B cell (primary cell): Measurements from ENCODE around the gene RABEP1. TPM values are rescaled to one million over a fixed set of nuclear protein-coding genes. Genes with fewer than 3 reads are reported as not detected.
A peak's percentile ranks its signal among the peaks of the same experiment; 100 is the strongest.

Source experiments
- ATAC-seq: fragments of 200-7000 bp; cut with Tn5 transposase; one replicate; pipeline ENCODE4 v1.10.0; 2021; ENCODE audit warnings: low read depth, mild to moderate bottlenecking, moderate number of reproducible peaks, moderate library complexity
- CTCF ChIA-PET: fragments of 350-600 bp; sonication (Branson Sonifier 250); formaldehyde crosslinking; loops from one replicate; lab custom pipeline; 2021; ENCODE audit warnings: antibody characterized with exemption, inconsistent platforms; lab: Charles Lee
- POLR2A ChIA-PET: fragments of 350-600 bp; sonication (Branson Sonifier 250); formaldehyde crosslinking; loops from one replicate; lab custom pipeline; 2021; ENCODE audit warnings: antibody characterized with exemption; lab: Charles Lee
- DNase-seq: peaks from one replicate; pipeline ENCODE4 v3.0.0; 2013
- H2AFZ ChIP-seq: 2 replicates; pipeline ENCODE4 v1.6.1; 2012; ENCODE audit warnings: mild to moderate bottlenecking, low read depth, low read length; ENCODE audit not compliant: insufficient read depth, poor library complexity, severe bottlenecking
- H3K27ac ChIP-seq, 2 donors: 1 replicate in 1 of 2; 2 replicates in 1 of 2; pipeline ENCODE4 v1.5.1; 2012 to 2013; ENCODE audit warnings: low read length in 2 of 2, mild to moderate bottlenecking in 2 of 2, moderate library complexity in 1 of 2
- H3K27me3 ChIP-seq, 4 experiments: fragments of 200-600 bp in 1 of 4; sonication (generic) in 1 of 4; replicated peaks in 1 of 4; 1 replicate in 2 of 4; 2 replicates in 2 of 4; pipeline versions ENCODE4 v1.6.1 to v1.7.0; 2013 to 2016; ENCODE audit warnings: low read length in 3 of 4, mild to moderate bottlenecking in 2 of 4, mixed read lengths in 1 of 4, moderate library complexity in 1 of 4; ENCODE audit not compliant: insufficient read depth in 4 of 4, control insufficient read depth in 3 of 4; ENCODE audit errors: control extremely low read depth in 1 of 4
- H3K36me3 ChIP-seq, 2 experiments: replicated peaks in 1 of 2; 1 replicate in 1 of 2; 2 replicates in 1 of 2; pipeline versions ENCODE4 v1.6.1 to v1.7.1; 2013; ENCODE audit warnings: low read length in 1 of 2; ENCODE audit not compliant: insufficient read depth in 2 of 2, control insufficient read depth in 1 of 2; ENCODE audit errors: control extremely low read depth in 1 of 2, extremely low read depth in 1 of 2
- H3K4me1 ChIP-seq, 2 donors: fragments of 200-600 bp in 1 of 2; sonication (generic) in 1 of 2; 1 replicate in 1 of 2; 2 replicates in 1 of 2; pipeline versions ENCODE4 v1.5.1 to v1.6.1; 2013 to 2017; ENCODE audit warnings: low read length in 2 of 2; ENCODE audit not compliant: control insufficient read depth in 2 of 2, insufficient read depth in 2 of 2
- H3K4me2 ChIP-seq: replicated peaks from 2 replicates; pipeline ENCODE3; 2012; ENCODE audit warnings: mild to moderate bottlenecking, low read depth, low read length; ENCODE audit not compliant: poor library complexity, severe bottlenecking
- H3K4me3 ChIP-seq, 5 experiments: fragments of 200-600 bp in 1 of 5; sonication (generic) in 1 of 5; 1 replicate in 3 of 5; 2 replicates in 2 of 5; pipeline versions ENCODE4 v1.5.1 to v1.7.0; 2011 to 2016; ENCODE audit warnings: low read length in 4 of 5, mild to moderate bottlenecking in 4 of 5, low read depth in 2 of 5, control low read depth in 1 of 5, moderate library complexity in 1 of 5; ENCODE audit not compliant: insufficient read depth in 1 of 5; ENCODE audit errors: control extremely low read depth in 1 of 5, extremely low read depth in 1 of 5
- H3K79me2 ChIP-seq: fragments of 200-600 bp; sonication (generic); one replicate; pipeline ENCODE4 v1.6.0; 2016; ENCODE audit warnings: low read length; ENCODE audit not compliant: control insufficient read depth, insufficient read depth
- H3K9ac ChIP-seq: fragments of 200-600 bp; sonication (generic); 2 replicates; pipeline ENCODE4 v1.6.1; 2017; ENCODE audit warnings: mild to moderate bottlenecking, low read length, moderate library complexity
- H3K9me3 ChIP-seq, 3 donors: one replicate each; pipeline versions ENCODE4 v1.6.1 to v1.7.1; 2013; ENCODE audit warnings: low read length in 2 of 3; ENCODE audit not compliant: control insufficient read depth in 2 of 3, insufficient read depth in 1 of 3; ENCODE audit errors: control extremely low read depth in 1 of 3
- H4K20me1 ChIP-seq: 2 replicates; pipeline ENCODE4 v1.6.0; 2012; ENCODE audit warnings: mild to moderate bottlenecking, low read length; ENCODE audit not compliant: insufficient read depth, control insufficient read depth, poor library complexity, severe bottlenecking
- H3K27ac Mint-ChIP-seq: one replicate; pipeline ENCODE4 v1.8.0; 2021; ENCODE audit warnings: mixed read lengths
- H3K27me3 Mint-ChIP-seq: one replicate; pipeline ENCODE4 v1.8.0; 2021; ENCODE audit warnings: mixed read lengths
- H3K4me1 Mint-ChIP-seq: one replicate; pipeline ENCODE4 v1.8.0; 2021; ENCODE audit warnings: mixed read lengths
- H3K4me3 Mint-ChIP-seq: one replicate; pipeline ENCODE4 v1.8.0; 2021; ENCODE audit warnings: mixed read lengths
- H3K9me3 Mint-ChIP-seq: one replicate; pipeline ENCODE4 v1.8.0; 2022; ENCODE audit warnings: mixed read lengths; ENCODE audit not compliant: insufficient read depth
- EZH2 ChIP-seq: IDR thresholded peaks from 2 replicates; pipeline ENCODE4 v1.6.1; 2012; ENCODE audit warnings: borderline replicate concordance, low read depth, mild to moderate bottlenecking, moderate library complexity, low read length; ENCODE audit not compliant: insufficient read depth, poor library complexity, severe bottlenecking
- WGBS: methylation state at CpG from one replicate; pipeline ENCODE4 v1.1.5; 2013; ENCODE audit warnings: missing lambda C conversion rate; ENCODE audit not compliant: insufficient coverage; 5-methylcytosine and 5-hydroxymethylcytosine counted together
- intact Hi-C: fragments of 100-400 bp; cut with micrococcal nuclease; formaldehyde crosslinking; loops from one replicate; pipeline ENCODE4 v1.10.0; 2022
- polyA plus RNA-seq: library from polyadenylated mRNA; depleted of rRNA; stranded (reverse); fragments of >200 nt; gene quantifications from 2 replicates; pipeline ENCODE4 v1.2.3, GENCODE V29; 2012
- total RNA-seq, 2 donors: library from RNA; stranded (reverse); fragments of 120-200 nt in 1 of 2; gene quantifications; 1 replicate in 1 of 2; 2 replicates in 1 of 2; pipeline versions ENCODE4 v1.2.3 to v1.2.4, GENCODE V29; 2013 to 2022
- TF ChIP-seq, protein P1 (sequence below): fragments of 200-600 bp; IDR thresholded peaks from one replicate; pipeline ENCODE4 v1.8.0; 2022; ENCODE audit warnings: antibody characterized with exemption, mild to moderate bottlenecking

Gene RABEP1
- total and polyA plus RNA-seq, 2 donors (not counting 1 experiment from before 2014, with no cell fraction given), result 24.2 to 86.1 TPM

GRCh38 chr17:5236938-5237540 is 45.0 kb upstream of the RABEP1 start:
- Histone ChIP-seq H4K20me1 (no peaks in the 10 kb centered on the region), H3K9me3 (peaks cover 0 to 10% (median 7%) of the 10 kb centered on the region in 3 donors), H3K4me3 (peak overlapping the region in 2 of 5 experiments; percentile 2 to 6), H3K36me3 (peaks cover 0 to 9% of the 10 kb centered on the region in 2 experiments), H3K9ac (no peak overlapping the region), H3K4me2 (peak overlapping the region; percentile 49), H3K27me3 (no peaks in the 10 kb centered on the region), H3K79me2 (peaks cover 58% of the 10 kb centered on the region), H2AFZ (peak overlapping the region; percentile 23), H3K27ac (peak overlapping the region; percentile 72 to 80), H3K4me1 (peaks cover 71 to 92% of the 10 kb centered on the region in 2 donors)
- ChIA-PET CTCF (interaction anchor here (0.8 to 18.3 kb wide), 9 partner anchors 11 to 68 kb away, joined by 3 to 303 read pairs (median 8); partner anchors contain the start of gene ZNF594), POLR2A (interaction anchor here (0.5 to 5.9 kb wide), 7 partner anchors 10 to 47 kb away, joined by 3 to 39 read pairs (median 4); no protein-coding TSS in a partner anchor)
- H3K9me3 Mint-ChIP-seq, result no peaks in the 10 kb centered on the region
- intact Hi-C loops, result loop anchor here (1.0 to 5.0 kb wide), 3 partner anchors 40 to 125 kb away; partner anchors contain the start of genes ZNF232 and ZNF594
- H3K27me3 Mint-ChIP-seq, result no peaks in the 10 kb centered on the region
- ATAC-seq (no peak), DNase-seq (no peak)
- WGBS, result 77% methylated on average over 1 of the region's 3 CpGs
- H3K4me3 Mint-ChIP-seq, result peak overlapping the region; percentile 65
- peaks cover 75% of the 10 kb centered on the region for H3K4me1 Mint-ChIP-seq
- peak overlapping the region; percentile 90 for H3K27ac Mint-ChIP-seq
- TF ChIP-seq EZH2, result no peak
- TF ChIP-seq, protein P1, sequence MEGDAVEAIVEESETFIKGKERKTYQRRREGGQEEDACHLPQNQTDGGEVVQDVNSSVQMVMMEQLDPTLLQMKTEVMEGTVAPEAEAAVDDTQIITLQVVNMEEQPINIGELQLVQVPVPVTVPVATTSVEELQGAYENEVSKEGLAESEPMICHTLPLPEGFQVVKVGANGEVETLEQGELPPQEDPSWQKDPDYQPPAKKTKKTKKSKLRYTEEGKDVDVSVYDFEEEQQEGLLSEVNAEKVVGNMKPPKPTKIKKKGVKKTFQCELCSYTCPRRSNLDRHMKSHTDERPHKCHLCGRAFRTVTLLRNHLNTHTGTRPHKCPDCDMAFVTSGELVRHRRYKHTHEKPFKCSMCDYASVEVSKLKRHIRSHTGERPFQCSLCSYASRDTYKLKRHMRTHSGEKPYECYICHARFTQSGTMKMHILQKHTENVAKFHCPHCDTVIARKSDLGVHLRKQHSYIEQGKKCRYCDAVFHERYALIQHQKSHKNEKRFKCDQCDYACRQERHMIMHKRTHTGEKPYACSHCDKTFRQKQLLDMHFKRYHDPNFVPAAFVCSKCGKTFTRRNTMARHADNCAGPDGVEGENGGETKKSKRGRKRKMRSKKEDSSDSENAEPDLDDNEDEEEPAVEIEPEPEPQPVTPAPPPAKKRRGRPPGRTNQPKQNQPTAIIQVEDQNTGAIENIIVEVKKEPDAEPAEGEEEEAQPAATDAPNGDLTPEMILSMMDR, result no peak
